HepG2 (cell line): Measurements from ENCODE around the gene HECTD1.

Experiments
- CTCF ChIP-seq: sonication (generic); formaldehyde crosslinking; IDR thresholded peaks from 2 replicates; pipeline ENCODE4 v1.5.0; 2020; ENCODE audit warnings: mild to moderate bottlenecking, missing genetic modification reagents, moderate library complexity
- FOXA1 ChIP-seq, 2 experiments: fragments of 450-650 bp in 1 of 2; sonication (generic) in 1 of 2; formaldehyde crosslinking in 1 of 2; IDR thresholded peaks; 2 replicates each; pipeline versions ENCODE4 v1.4.0 to v1.6.1; 2016 to 2020; ENCODE audit warnings: missing genetic modification reagents in 1 of 2
- FOXP4 ChIP-seq: sonication (generic); formaldehyde crosslinking; IDR thresholded peaks from 2 replicates; pipeline ENCODE4 v1.4.0; 2020; ENCODE audit warnings: missing genetic modification reagents
- ZFP37 ChIP-seq: sonication (generic); formaldehyde crosslinking; IDR thresholded peaks from 2 replicates; pipeline ENCODE4 v1.4.0; 2020; ENCODE audit warnings: missing genetic modification reagents, borderline replicate concordance
- ZNF614 ChIP-seq: IDR thresholded peaks from 2 replicates; pipeline ENCODE4 v1.6.1; 2018; ENCODE audit warnings: missing biosample characterization, missing genetic modification reagents, inconsistent platforms, borderline replicate concordance

- TF ChIP-seq ZFP37 (CRISPR knock-in tag): no peak
- no peak for TF ChIP-seq CTCF (CRISPR knock-in tag)
- TF ChIP-seq FOXA1 (IDR thresholded peaks at IDR 0.05): no peak
- TF ChIP-seq FOXA1 (CRISPR knock-in tag; IDR thresholded peaks at IDR 0.05): no peak
- no peak for TF ChIP-seq FOXP4 (CRISPR knock-in tag)
- no peak for TF ChIP-seq ZNF614 (CRISPR knock-in tag)
Measured at GRCh38 chr14:31167032-31167431, 40.6 kb downstream of the HECTD1 start.
